Stimulated activated CD4-positive, alpha-beta T cell treated with anti-CD3 and anti-CD28 coated beads, Interleukin-1b, Interleukin-23, amount 100 ng/mL, for 48 hours (primary cell): ENCODE results near the gene HDAC3.

Experiments
- DNase-seq: peaks from one replicate; pipeline ENCODE4 v3.0.0-alpha.2; 2020

Gene HDAC3

GRCh38 chr5:141598391-141599345 is 38.0 kb downstream of the HDAC3 start:
- DNase-seq = no peak

GRCh38 chr5:141597814-141598213 is 38.8 kb downstream of the HDAC3 start:
- DNase-seq = no peak

GRCh38 chr5:141597394-141597793 is 39.3 kb downstream of the HDAC3 start:
- no peak for DNase-seq

GRCh38 chr5:141596867-141597266 is 39.8 kb downstream of the HDAC3 start:
- DNase-seq = no peak

GRCh38 chr5:141590127-141590526 is 46.5 kb downstream of the HDAC3 start:
- no peak for DNase-seq

GRCh38 chr5:141586246-141586645 is 50.4 kb downstream of the HDAC3 start:
- no peak for DNase-seq

- no peak for DNase-seq
Observed at GRCh38 chr5:141585594-141585993, 51.1 kb downstream of the HDAC3 start.

GRCh38 chr5:141574122-141574510 is 62.5 kb downstream of the HDAC3 start:
- DNase-seq = no peak

GRCh38 chr5:141573489-141574121 is 63.0 kb downstream of the HDAC3 start:
- DNase-seq = no peak
